Dedifferentiated amniotic fluid mesenchymal stem cell (primary cell): ENCODE results near the gene SCN5A.
"Not testable (repeated sequence)": the region's sequence is repeated elsewhere in the genome, so short reads cannot be mapped to it uniquely, and the experiment has no call there.

Source experiments
- DNase-seq: peaks from one replicate; pipeline ENCODE4 v3.0.0-alpha.2; 2016; ENCODE audit errors: extremely low spot score

The SCN5A gene

GRCh38 chr3:38579141-38579540 lies 70.3 kb downstream of the SCN5A start:
- DNase-seq, result no peak

GRCh38 chr3:38578551-38578950 lies 70.9 kb downstream of the SCN5A start:
- DNase-seq, result no peak

- DNase-seq, result no peak
These were observed 71.4 kb downstream of the SCN5A start for GRCh38 chr3:38578081-38578475.

- DNase-seq, result no peak
These were observed 72.0 kb downstream of the SCN5A start for GRCh38 chr3:38577371-38578080.

- no peak for DNase-seq
These were observed 72.7 kb downstream of the SCN5A start for GRCh38 chr3:38576526-38577370.

- no peak for DNase-seq
These were observed 73.4 kb downstream of the SCN5A start for GRCh38 chr3:38576131-38576525.

GRCh38 chr3:38575279-38575843 lies 74.1 kb downstream of the SCN5A start:
- DNase-seq, result no peak

- no peak for DNase-seq
These were observed 74.8 kb downstream of the SCN5A start for GRCh38 chr3:38574411-38575278.

- no peak for DNase-seq
These were observed 75.9 kb downstream of the SCN5A start for GRCh38 chr3:38573556-38573955.

GRCh38 chr3:38573111-38573510 lies 76.4 kb downstream of the SCN5A start:
- DNase-seq, result no peak

- no peak for DNase-seq
These were observed 82.0 kb downstream of the SCN5A start for GRCh38 chr3:38567498-38567897.

- DNase-seq, result not testable (repeated sequence)
These were observed 82.7 kb downstream of the SCN5A start for GRCh38 chr3:38566794-38567193.

- DNase-seq, result no peak
These were observed 83.3 kb downstream of the SCN5A start for GRCh38 chr3:38566215-38566528.

GRCh38 chr3:38565339-38566214 lies 83.9 kb downstream of the SCN5A start:
- DNase-seq, result no peak

- DNase-seq, result no peak
These were observed 84.7 kb downstream of the SCN5A start for GRCh38 chr3:38564631-38565338.

GRCh38 chr3:38563886-38564270 lies 85.6 kb downstream of the SCN5A start:
- no peak for DNase-seq

GRCh38 chr3:38563070-38563885 lies 86.2 kb downstream of the SCN5A start:
- DNase-seq, result no peak

- no peak for DNase-seq
These were observed 87.0 kb downstream of the SCN5A start for GRCh38 chr3:38562467-38562925.

- DNase-seq, result no peak
These were observed 87.6 kb downstream of the SCN5A start for GRCh38 chr3:38561746-38562466.
